CD4-positive, alpha-beta T cell treated with Interferon alpha-2 for 1 hour (primary cell): ENCODE data around the gene PARD6A.
"Not testable (repeated sequence)": the region's sequence is repeated elsewhere in the genome, so short reads cannot be mapped to it uniquely, and the experiment has no call there.

Source experiments
- DNase-seq, 2 donors: peaks; one replicate each; pipeline ENCODE4 v3.0.0-alpha.2; 2020 to 2022

PARD6A gene

GRCh38 chr16:67667817-67668494 lies 7.2 kb downstream of the PARD6A start:
- peak; percentile 88 for DNase-seq

GRCh38 chr16:67668495-67669157 lies 7.9 kb downstream of the PARD6A start:
- peak in 1 of 2 donors; percentile 34 for DNase-seq

- DNase-seq, result no peak
Observed at GRCh38 chr16:67669499-67670101, 8.8 kb downstream of the PARD6A start.

- no peak for DNase-seq
Observed at GRCh38 chr16:67672306-67672705, 11.5 kb downstream of the PARD6A start.

- peak; percentile 59 to 67 for DNase-seq
Observed at GRCh38 chr16:67672739-67673662, 12.2 kb downstream of the PARD6A start.

GRCh38 chr16:67673712-67674580 lies 13.2 kb downstream of the PARD6A start:
- peak in 1 of 2 donors; percentile 27 for DNase-seq

GRCh38 chr16:67674851-67675578 lies 14.3 kb downstream of the PARD6A start:
- DNase-seq, result no peak

GRCh38 chr16:67675579-67675935 lies 14.8 kb downstream of the PARD6A start:
- DNase-seq, result no peak

- DNase-seq, result no peak
Observed at GRCh38 chr16:67675999-67676398, 15.2 kb downstream of the PARD6A start.

GRCh38 chr16:67676516-67676915 lies 15.8 kb downstream of the PARD6A start:
- no peak for DNase-seq

GRCh38 chr16:67676939-67677338 lies 16.2 kb downstream of the PARD6A start:
- no peak for DNase-seq

GRCh38 chr16:67677712-67678111 lies 17.0 kb downstream of the PARD6A start:
- DNase-seq, result no peak

- DNase-seq, result no peak
Observed at GRCh38 chr16:67678354-67679023, 17.7 kb downstream of the PARD6A start.

GRCh38 chr16:67679935-67680897 lies 19.5 kb downstream of the PARD6A start:
- no peak for DNase-seq

- DNase-seq, result no peak
Observed at GRCh38 chr16:67683767-67684166, 23.0 kb downstream of the PARD6A start.

GRCh38 chr16:67685388-67686112 lies 24.8 kb downstream of the PARD6A start:
- DNase-seq, result no peak

GRCh38 chr16:67693517-67694285 lies 32.9 kb downstream of the PARD6A start:
- not testable (repeated sequence) for DNase-seq

- no peak for DNase-seq
Observed at GRCh38 chr16:67694611-67695010, 33.9 kb downstream of the PARD6A start.
